ENCODE results near the gene CCNJL. TPM values are rescaled to one million over a fixed set of nuclear protein-coding genes. Genes with fewer than 3 reads are reported as not detected.

Gene CCNJL
- total RNA-seq, 1 experiment from 2014 or later = 10.5 TPM

DNA sequence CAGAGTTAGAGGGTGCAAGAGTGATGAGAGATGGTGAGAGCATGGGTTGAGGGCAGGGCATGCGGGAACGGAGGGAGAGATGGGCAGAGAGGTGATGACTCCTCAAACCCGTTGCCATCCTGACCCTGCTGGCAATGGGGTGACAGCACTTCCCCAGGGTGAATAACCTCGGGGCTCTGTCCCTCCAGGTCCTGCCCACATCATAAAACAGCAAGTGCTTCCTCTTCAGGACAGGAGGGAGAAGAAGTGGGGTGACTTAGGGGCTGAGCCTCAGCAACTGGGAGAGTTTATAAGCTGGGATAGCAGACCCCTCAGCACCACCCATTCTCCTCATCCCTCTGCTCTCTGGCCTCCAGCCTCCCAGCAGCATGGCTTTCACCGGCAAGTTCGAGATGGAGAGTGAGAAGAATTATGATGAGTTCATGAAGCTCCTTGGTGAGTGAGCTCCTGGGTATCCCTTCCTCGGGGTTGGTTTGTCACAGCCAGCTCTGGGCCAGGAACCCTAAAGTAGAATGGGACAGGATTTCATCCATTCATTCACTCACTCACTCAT is 83.1 kb downstream of the CCNJL start, which contains the start of gene FABP6:
Gene FABP6 (plus strand): TSS at position 317 of the 553 bp plus-strand sequence. CDS start 52 bp downstream, at position 369.
- DNase-seq (ENCODE audit: low spot score) = no peak

DNA sequence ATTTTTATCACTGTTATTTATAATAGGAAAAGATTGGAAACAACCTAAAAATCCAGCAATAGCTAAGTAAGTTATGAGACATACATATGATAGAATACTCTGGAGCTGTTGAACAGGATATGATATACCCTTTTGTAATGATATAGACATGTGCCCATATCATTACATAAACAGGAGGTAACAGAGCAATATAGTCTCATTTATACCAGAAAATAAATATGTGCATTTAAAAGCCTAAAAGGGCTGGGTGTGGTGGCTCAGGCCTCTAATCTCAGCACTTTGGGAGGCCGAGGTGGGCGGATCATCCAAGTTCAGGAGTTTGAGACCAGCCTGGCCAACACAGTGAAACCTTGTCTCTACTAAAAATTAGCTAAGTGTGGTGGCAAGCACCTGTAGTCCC is 85.4 kb downstream of the CCNJL start:
- DNase-seq (ENCODE audit: low spot score) = no peak

DNA sequence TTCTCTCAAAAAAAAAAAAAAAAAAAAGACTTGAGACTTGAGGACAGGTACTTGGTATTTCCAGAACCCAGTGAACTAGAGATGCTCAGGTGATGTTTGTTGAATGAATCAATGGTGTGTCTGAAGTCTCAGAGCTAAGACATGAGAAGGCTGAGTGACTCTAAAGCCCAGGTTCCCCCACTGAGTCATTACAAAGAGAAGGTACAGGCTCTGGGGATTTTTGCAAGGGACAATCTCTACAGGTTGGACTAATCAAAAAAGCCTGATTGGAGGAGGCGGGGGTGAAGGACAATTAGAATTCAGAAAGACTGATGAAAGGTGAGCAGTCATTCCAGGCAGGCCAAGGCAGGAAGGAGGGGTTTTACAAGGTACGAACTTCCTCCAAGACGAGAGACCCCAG is 91.3 kb downstream of the CCNJL start:
- DNase-seq (ENCODE audit: low spot score) = no peak

DNA sequence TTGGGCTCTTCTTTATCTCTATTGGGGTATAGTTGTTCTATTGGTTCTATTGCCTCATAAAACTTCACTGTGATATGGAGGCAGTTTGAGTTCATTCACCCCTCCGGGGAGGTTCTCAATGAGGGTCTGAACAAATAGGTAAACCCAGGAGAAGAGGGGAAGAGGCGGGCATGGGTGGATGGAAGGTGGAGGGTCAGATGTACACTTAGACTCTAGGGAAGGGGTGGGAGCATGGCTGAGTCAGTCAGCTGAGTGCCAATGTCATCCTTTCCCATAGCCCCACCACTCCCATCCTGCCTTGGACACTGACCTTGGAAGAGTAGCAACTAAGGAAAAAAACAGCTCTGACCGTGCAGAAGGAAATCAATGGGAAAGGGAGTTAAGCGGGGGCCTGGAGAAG is 93.0 kb downstream of the CCNJL start:
- no peak for DNase-seq (ENCODE audit: low spot score)

DNA sequence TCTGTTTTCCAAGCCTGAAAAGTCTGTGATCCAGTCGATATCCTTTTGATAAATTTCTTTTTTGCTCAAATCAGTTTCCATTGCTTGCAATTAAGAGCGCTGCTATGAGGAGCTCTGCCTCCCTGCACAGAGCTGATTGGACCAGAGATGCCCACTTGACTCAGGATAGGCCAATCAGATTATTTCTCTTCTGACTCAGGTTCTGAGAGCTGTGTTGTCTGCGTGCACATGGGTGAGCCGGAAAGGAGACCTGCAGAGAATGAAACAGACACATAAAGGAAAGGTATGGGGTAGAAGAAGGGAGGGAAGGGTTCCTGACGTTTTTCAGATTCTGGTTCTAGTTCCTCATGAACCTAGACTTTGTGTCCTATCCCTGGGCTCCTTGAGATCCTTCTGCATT is 98.8 kb downstream of the CCNJL start:
- DNase-seq (ENCODE audit: low spot score) = peak; percentile 66

DNA sequence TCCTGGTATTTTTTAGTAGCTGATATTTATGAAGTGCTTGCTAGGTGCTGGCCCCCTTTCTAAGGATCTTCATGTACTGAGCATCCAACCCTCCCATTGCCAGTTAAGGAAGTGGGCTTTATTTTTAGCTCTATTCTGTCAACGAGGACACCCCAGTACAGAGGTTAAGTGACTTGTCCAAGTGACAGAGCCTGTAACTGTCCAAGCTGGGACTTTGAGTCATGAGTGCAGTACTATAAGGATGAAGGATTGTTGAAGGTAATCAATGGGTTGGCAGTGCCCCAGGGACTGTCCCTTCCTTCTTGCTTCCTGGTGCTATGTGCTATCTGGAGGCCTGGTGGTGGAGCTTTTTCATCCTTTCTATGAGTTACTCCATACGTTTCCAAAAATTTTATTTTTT is 101.0 kb downstream of the CCNJL start:
- DNase-seq (ENCODE audit: low spot score) = no peak

DNA sequence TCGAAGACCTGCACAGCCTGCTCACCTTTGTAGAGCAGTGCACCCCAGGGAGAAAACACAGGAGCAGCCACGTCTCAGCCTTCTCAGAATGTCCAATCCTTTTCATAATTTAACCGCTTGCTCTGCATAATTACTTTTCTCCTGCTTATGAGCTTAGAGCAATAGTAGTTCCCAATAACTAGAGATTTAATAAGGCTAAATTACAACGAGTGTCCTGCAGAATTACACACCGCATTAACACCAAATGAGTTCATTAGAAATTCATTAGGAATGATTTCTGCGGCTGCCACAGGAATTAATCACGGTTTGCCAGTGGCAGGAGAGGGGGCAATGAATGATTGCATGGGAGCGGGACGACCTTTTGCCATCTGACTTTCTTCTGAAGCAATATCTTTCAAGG is 101.8 kb downstream of the CCNJL start:
- DNase-seq (ENCODE audit: low spot score) = no peak

DNA sequence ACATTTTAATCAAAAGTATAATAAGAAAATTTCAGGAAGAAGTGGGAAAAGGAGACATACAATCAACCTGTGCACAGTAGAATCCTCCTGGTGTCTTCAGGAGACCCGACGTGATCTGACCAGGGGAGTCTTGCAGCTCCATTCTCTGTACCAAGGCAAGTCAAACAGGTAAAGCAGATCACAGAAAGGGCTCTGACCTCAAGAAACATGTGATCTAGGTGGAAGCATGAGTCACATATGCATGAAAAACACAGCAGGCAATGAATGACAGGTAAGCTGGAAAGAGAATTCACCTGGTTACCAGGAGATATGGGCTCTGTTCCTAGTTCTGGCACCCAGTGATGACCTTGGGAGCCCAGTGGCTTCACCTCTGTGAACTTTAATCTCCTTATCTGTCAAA is 102.4 kb downstream of the CCNJL start:
- no peak for DNase-seq (ENCODE audit: low spot score)

DNA sequence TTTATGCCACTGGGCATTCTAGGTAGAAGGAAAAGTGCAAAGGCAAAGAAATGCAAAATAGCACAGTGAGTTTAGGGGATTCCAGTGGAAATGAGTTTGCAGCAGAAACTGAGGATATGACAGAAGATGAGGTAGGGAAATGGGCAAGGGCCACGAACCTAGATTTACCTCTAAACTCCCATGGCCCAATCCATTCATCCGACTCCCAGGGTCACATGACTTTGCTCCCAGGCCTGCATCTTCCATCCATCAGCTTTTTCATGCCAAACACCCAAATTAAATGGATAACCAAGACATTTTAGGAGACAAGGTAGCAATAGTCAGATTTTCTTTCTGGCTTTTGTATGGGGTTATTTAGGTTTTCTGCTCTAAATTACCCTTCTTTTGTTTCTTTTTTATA is 105.3 kb downstream of the CCNJL start:
- DNase-seq (ENCODE audit: low spot score) = no peak

Other genes with a start within 250 kb of the CCNJL start
- gene PWWP2A, start 193.1 kb downstream of the CCNJL start, total RNA-seq (2014; rRNA removed; shearing (Covaris generic)) = 17.7 and 21.0 TPM in 2 replicates
- gene FABP6, start 83.1 kb downstream of the CCNJL start, total RNA-seq (2014; rRNA removed; shearing (Covaris generic)) = 0.17 and 1.5 TPM in 2 replicates
- 1.5 and 1.6 TPM in 2 replicates for gene C1QTNF2, start 58.1 kb upstream of the CCNJL start, total RNA-seq (2014; rRNA removed; shearing (Covaris generic))
- 14.1 and 17.9 TPM in 2 replicates for gene FAM200C, start 87.5 kb upstream of the CCNJL start, total RNA-seq (2014; rRNA removed; shearing (Covaris generic))
- gene SLU7, start 106.5 kb upstream of the CCNJL start, total RNA-seq (2014; rRNA removed; shearing (Covaris generic)) = 58.4 and 62.1 TPM in 2 replicates
- 292 and 382 TPM in 2 replicates for gene PTTG1, start 109.3 kb upstream of the CCNJL start, total RNA-seq (2014; rRNA removed; shearing (Covaris generic))